Stromal cell of bone marrow (primary cell): ENCODE results near the gene SLC22A13.
"Not testable (repeated sequence)": the region's sequence is repeated elsewhere in the genome, so short reads cannot be mapped to it uniquely, and the experiment has no call there.

Source experiments
- DNase-seq: peaks from one replicate; pipeline ENCODE4 v3.0.0-alpha.2; 2012; ENCODE audit warnings: low read depth

SLC22A13 gene

GRCh38 chr3:38265604-38266307 is at the start of gene SLC22A13:
SLC22A13 (plus strand) TSS chr3:38265812; CDS start chr3:38265861, 49 bp downstream.
- DNase-seq, result no peak

- no peak for DNase-seq
Measured at GRCh38 chr3:38219609-38220197, 45.9 kb upstream of the SLC22A13 start.

- DNase-seq, result no peak
Measured at GRCh38 chr3:38221005-38221404, 44.6 kb upstream of the SLC22A13 start.

GRCh38 chr3:38222032-38222634 is 43.5 kb upstream of the SLC22A13 start:
- no peak for DNase-seq

- DNase-seq, result no peak
Measured at GRCh38 chr3:38224357-38224756, 41.3 kb upstream of the SLC22A13 start.

- peak; percentile 51 for DNase-seq
Measured at GRCh38 chr3:38226273-38226672, 39.3 kb upstream of the SLC22A13 start.

GRCh38 chr3:38227989-38228388 is 37.6 kb upstream of the SLC22A13 start:
- DNase-seq, result peak; percentile 59

- peak; percentile 47 for DNase-seq
Measured at GRCh38 chr3:38229036-38229435, 36.6 kb upstream of the SLC22A13 start.

- DNase-seq, result no peak
Measured at GRCh38 chr3:38232701-38233100, 32.9 kb upstream of the SLC22A13 start.

- DNase-seq, result no peak
Measured at GRCh38 chr3:38235466-38235865, 30.1 kb upstream of the SLC22A13 start.

GRCh38 chr3:38238416-38239008 is 27.1 kb upstream of the SLC22A13 start:
- no peak for DNase-seq

GRCh38 chr3:38242812-38243211 is 22.8 kb upstream of the SLC22A13 start:
- DNase-seq, result not testable (repeated sequence)

GRCh38 chr3:38245930-38246329 is 19.7 kb upstream of the SLC22A13 start:
- DNase-seq, result no peak

GRCh38 chr3:38247366-38248035 is 18.1 kb upstream of the SLC22A13 start:
- peak; percentile 92 for DNase-seq

GRCh38 chr3:38250198-38250597 is 15.4 kb upstream of the SLC22A13 start:
- no peak for DNase-seq

GRCh38 chr3:38251197-38251596 is 14.4 kb upstream of the SLC22A13 start:
- no peak for DNase-seq

GRCh38 chr3:38253704-38254103 is 11.9 kb upstream of the SLC22A13 start:
- DNase-seq, result no peak

- no peak for DNase-seq
Measured at GRCh38 chr3:38254872-38255271, 10.7 kb upstream of the SLC22A13 start.

GRCh38 chr3:38255627-38256026 is 10.0 kb upstream of the SLC22A13 start:
- peak; percentile 30 for DNase-seq

- DNase-seq, result no peak
Measured at GRCh38 chr3:38257583-38257982, 8.0 kb upstream of the SLC22A13 start.

GRCh38 chr3:38260474-38260873 is 5.1 kb upstream of the SLC22A13 start:
- DNase-seq, result no peak

- no peak for DNase-seq
Measured at GRCh38 chr3:38264353-38264771, 1.2 kb upstream of the SLC22A13 start.
